Measurements from ENCODE around the gene SLC43A2. TPM values are rescaled to one million over a fixed set of nuclear protein-coding genes. Genes with fewer than 3 reads are reported as not detected.

SLC43A2 gene
- total RNA-seq, 1 donor from 2014 or later = 5.2 TPM

DNA sequence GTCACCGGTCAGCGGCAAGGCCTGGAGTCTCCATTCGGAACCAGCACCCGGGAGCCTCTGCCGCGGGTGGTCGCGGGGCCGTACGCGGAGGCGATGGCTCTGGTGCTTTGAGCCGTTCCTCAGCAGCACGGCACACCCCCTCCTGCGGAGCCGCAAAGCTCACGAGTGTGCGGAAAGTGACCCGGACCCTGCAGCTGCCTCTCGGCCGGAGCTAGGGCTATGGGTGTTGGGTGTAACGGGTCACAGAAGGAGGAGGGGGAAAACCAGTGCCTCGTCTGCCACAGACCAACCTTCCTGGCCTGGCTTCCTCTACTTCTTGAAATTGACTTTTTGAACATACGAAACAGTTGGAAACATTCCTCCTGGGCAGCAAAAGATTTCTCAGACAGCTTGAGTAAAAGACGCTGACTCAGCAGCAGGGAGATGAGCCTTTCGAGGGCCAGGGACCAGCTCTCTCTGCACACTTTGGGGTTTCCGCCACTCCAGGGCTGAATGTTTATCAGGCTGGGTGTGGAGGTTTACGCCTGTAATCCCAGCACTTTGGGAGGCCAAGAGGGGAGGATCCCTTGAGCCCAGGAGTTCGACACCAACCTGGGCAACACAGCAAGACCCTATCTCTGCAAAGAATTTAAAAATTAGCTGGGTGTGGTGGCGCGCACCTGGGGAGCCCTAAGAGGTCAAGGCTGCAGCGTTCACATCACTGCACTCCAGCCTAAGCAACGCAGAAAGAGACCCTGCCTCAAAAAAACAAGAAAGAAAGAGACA is 39.6 kb downstream of the SLC43A2 start:
- intact Hi-C loops (cut with DNase I) = no loop called here
- no peak overlapping the region for H3K4me3 ChIP-seq
- H3K27me3 ChIP-seq = no peaks in the 10 kb centered on the region
- H3K9me3 ChIP-seq = no peaks in the 10 kb centered on the region
- H3K36me3 ChIP-seq = no peaks in the 10 kb centered on the region
- DNase-seq (ENCODE audit: extremely low spot score in 2 of 2) = no peak
- H3K27ac ChIP-seq = no peak overlapping the region
- no peak for TF ChIP-seq POLR2A (IDR thresholded peaks at IDR 0.05)
- H3K4me1 ChIP-seq = peaks cover 24% of the 10 kb centered on the region

DNA sequence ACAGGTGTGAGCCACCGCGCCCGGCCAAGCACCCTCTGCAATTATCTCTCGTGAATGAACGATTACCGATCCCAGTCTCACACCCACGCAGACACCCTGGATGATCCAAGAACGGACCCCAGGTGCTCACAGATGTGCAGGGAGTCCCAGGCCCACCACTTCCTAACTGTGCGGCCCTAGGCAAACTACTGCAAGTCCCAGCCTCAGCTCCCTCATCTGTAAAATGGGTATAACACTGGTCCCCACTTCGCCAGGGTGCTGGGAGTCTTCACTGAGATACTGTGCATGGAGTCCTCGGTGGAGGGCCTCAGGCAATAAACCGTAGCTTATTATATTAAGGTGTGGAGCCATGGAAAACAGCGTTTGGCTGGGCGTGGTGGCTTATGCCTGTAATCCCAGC is 44.5 kb downstream of the SLC43A2 start:
- Histone ChIP-seq H3K4me3 (no peak overlapping the region), H3K36me3 (no peaks in the 10 kb centered on the region), H3K9me3 (no peaks in the 10 kb centered on the region), H3K27me3 (no peaks in the 10 kb centered on the region), H3K4me1 (peaks cover 3% of the 10 kb centered on the region), H3K27ac (no peak overlapping the region)
- no peak for DNase-seq (ENCODE audit: extremely low spot score in 2 of 2)
- TF ChIP-seq POLR2A (IDR thresholded peaks at IDR 0.05) (no peak), POLR2AphosphoS5 (IDR thresholded peaks at IDR 0.05; ENCODE audit: insufficient read depth in 1 of 2, low read depth in 1 of 2) (no peak)
- intact Hi-C loops (cut with DNase I) = no loop called here

DNA sequence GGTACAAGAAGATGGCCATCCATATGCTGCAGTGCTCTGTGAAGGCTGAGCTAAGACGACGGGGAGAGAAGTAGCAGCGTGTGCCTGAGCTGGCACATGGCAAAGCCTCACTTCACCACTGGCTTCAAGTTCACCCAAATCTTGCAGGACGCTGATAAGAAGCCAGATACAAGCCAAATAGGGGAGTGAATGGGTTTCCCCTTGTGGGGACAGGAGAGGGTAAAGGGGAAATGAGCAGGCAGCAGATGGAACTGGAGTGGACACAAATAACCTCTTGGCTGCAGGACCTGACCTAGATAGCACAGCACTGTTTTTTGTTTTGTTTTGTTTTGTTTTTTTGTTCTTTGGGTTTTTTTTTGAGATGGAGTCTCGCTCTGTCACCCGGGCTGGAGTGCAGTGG is 45.1 kb downstream of the SLC43A2 start:
- no peaks in the 10 kb centered on the region for H3K27me3 ChIP-seq
- intact Hi-C loops (cut with DNase I) = no loop called here
- TF ChIP-seq, protein P1, sequence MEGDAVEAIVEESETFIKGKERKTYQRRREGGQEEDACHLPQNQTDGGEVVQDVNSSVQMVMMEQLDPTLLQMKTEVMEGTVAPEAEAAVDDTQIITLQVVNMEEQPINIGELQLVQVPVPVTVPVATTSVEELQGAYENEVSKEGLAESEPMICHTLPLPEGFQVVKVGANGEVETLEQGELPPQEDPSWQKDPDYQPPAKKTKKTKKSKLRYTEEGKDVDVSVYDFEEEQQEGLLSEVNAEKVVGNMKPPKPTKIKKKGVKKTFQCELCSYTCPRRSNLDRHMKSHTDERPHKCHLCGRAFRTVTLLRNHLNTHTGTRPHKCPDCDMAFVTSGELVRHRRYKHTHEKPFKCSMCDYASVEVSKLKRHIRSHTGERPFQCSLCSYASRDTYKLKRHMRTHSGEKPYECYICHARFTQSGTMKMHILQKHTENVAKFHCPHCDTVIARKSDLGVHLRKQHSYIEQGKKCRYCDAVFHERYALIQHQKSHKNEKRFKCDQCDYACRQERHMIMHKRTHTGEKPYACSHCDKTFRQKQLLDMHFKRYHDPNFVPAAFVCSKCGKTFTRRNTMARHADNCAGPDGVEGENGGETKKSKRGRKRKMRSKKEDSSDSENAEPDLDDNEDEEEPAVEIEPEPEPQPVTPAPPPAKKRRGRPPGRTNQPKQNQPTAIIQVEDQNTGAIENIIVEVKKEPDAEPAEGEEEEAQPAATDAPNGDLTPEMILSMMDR (IDR thresholded peaks at IDR 0.05) = no peak
- TF ChIP-seq POLR2AphosphoS5 (IDR thresholded peaks at IDR 0.05; ENCODE audit: insufficient read depth in 1 of 2, low read depth in 1 of 2) (no peak), POLR2A (IDR thresholded peaks at IDR 0.05) (no peak)
- H3K4me3 ChIP-seq = no peak overlapping the region
- H3K9me3 ChIP-seq = no peaks in the 10 kb centered on the region
- DNase-seq (ENCODE audit: extremely low spot score in 2 of 2) = no peak
- no peak overlapping the region for H3K27ac ChIP-seq
- H3K36me3 ChIP-seq = no peaks in the 10 kb centered on the region
- no peaks in the 10 kb centered on the region for H3K4me1 ChIP-seq

DNA sequence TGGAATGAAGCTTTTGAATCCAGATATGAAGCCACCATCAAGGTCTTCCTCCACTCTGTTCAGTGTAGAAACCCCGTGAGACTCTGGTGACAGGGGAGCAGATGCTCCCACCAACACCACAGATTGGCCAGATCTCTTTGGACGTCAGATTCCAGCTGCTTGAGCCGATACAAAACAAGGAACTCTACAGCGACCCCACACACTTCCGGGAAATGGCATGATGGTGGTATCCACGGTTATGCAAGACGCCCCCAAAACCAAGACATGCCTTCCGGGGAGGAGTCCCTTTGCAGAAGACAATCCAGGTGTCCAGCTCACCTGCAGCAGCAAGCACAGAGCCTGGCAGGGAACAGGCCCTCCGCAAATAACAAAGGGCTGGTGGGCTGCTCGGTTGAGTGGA is 46.3 kb downstream of the SLC43A2 start:
- no peak for DNase-seq (ENCODE audit: extremely low spot score in 2 of 2)
- Histone ChIP-seq H3K4me1 (peaks cover 6% of the 10 kb centered on the region), H3K27me3 (no peaks in the 10 kb centered on the region), H3K27ac (no peak overlapping the region), H3K9me3 (no peaks in the 10 kb centered on the region), H3K4me3 (no peak overlapping the region), H3K36me3 (no peaks in the 10 kb centered on the region)
- TF ChIP-seq, protein P1 (IDR thresholded peaks at IDR 0.05) = no peak
- TF ChIP-seq POLR2A (IDR thresholded peaks at IDR 0.05) (no peak), POLR2AphosphoS5 (IDR thresholded peaks at IDR 0.05; ENCODE audit: insufficient read depth in 1 of 2, low read depth in 1 of 2) (no peak)
- intact Hi-C loops (cut with DNase I) = no loop called here

DNA sequence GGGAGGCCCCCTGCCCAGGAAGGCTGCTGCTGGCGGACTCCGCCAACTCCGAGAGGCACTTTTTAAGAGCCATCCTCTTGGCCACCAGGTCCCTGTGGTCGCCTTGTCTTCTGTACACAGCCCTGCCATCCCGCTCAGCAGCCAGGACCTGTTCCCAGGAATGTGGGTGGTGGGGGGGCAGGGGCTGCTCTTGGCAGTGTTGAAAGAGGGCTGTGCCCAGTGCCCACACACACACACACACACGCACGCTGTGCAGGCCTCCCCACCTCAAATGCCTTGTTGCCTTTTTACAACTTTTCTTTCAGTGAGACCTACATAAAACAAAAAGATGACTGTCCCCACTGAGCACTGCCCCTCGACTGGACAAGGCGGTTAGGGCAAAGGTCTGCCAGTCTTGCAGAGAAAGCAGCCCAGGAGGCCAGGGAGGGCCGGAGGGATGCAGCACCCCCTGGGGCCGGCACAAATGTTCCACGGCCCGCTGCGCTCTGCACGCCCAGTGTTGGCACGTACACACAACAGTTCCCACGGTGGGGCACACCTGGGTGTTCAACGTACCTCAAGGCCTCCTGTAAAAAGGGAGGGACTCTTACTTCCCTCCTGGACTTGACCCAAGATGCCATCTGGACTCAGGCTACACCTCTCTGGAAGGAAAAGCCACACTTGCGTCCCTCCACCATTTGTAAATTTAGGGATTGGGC is 47.5 kb downstream of the SLC43A2 start:
- Histone ChIP-seq H3K27ac (no peak overlapping the region), H3K36me3 (no peaks in the 10 kb centered on the region), H3K4me3 (no peak overlapping the region), H3K4me1 (peaks cover 8% of the 10 kb centered on the region), H3K27me3 (no peaks in the 10 kb centered on the region), H3K9me3 (no peaks in the 10 kb centered on the region)
- intact Hi-C loops (cut with DNase I) = no loop called here
- DNase-seq (ENCODE audit: extremely low spot score in 2 of 2) = no peak
- TF ChIP-seq POLR2AphosphoS5 (IDR thresholded peaks at IDR 0.05; ENCODE audit: insufficient read depth in 1 of 2, low read depth in 1 of 2) = no peak
- TF ChIP-seq POLR2A (IDR thresholded peaks at IDR 0.05) = no peak
- TF ChIP-seq, protein P1 (IDR thresholded peaks at IDR 0.05) = no peak

DNA sequence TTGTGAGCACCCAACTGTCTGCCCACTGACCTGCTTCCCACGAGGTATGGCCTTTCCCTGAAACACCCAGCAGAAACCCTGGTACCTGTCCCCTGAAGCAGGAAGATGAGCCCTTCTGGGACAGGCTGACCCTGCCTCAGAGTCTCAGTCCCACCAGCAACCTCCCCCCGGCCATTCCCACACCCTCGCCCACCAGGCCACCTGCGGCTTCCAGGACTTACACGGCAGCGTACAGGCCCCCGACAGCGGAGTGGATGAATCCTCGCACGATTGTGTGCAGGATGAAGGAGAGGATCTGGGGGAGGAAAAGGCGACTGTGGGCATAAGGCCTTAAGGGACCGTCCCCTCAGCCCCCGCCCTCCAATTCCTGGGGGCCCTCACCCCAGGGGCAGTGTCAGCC is 50.6 kb downstream of the SLC43A2 start:
- no peak for DNase-seq (ENCODE audit: extremely low spot score in 2 of 2)
- TF ChIP-seq POLR2AphosphoS5 (IDR thresholded peaks at IDR 0.05; ENCODE audit: insufficient read depth in 1 of 2, low read depth in 1 of 2) = no peak
- no peak for TF ChIP-seq POLR2A (IDR thresholded peaks at IDR 0.05)
- TF ChIP-seq, protein P1 (IDR thresholded peaks at IDR 0.05) = no peak
- Histone ChIP-seq H3K27ac (peak overlapping the region; percentile 86), H3K4me3 (no peak overlapping the region), H3K9me3 (no peaks in the 10 kb centered on the region), H3K27me3 (no peaks in the 10 kb centered on the region), H3K4me1 (peaks cover 28% of the 10 kb centered on the region), H3K36me3 (no peaks in the 10 kb centered on the region)
- intact Hi-C loops (cut with DNase I) = loop anchor here (10.0 kb wide), 1 partner anchor 137 kb away; the partner anchor contains the start of gene TLCD2
